ENCODE data around the gene NTN1. TPM values are rescaled to one million over a fixed set of nuclear protein-coding genes. Genes with fewer than 3 reads are reported as not detected.

NTN1 gene
- total RNA-seq, 1 experiment from 2014 or later = 1.2 TPM

DNA sequence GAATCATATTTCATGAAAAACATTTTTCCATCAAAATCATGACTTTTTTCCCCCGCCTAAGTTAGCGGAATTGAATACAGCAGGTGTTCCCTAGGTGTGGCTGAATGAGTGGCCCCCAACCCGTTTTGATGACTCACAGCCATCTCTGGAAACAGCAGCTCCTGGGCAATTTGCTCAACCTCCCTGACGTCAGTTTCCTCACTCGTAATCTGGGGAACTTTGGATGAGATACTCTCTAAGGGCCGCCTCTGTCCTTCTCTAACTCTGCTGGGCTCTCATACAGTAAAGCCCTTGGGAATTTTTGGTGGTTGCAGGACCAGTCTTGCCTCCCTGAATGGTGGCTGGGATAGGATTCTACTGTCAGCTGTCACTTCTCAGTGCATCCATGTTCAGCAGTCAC lies 11.6 kb upstream of the NTN1 start:
- H3K4me2 ChIP-seq (ENCODE audit: insufficient read depth, insufficient read length, low read length) = no peak overlapping the region

More for the DNA sequence above, 11.6 kb upstream of the NTN1 start:
- H3T11ph ChIP-seq (ENCODE audit: low read length) = no peak overlapping the region
- H2BK5ac ChIP-seq (ENCODE audit: insufficient read length, low read length) = no peak overlapping the region
- no peak overlapping the region for H3K56ac ChIP-seq (ENCODE audit: insufficient read length, low read depth, low read length)
- no peaks in the 10 kb centered on the region for H3K9me3 ChIP-seq (ENCODE audit: control insufficient read depth, low read depth, low read length)
- H2BK15ac ChIP-seq (ENCODE audit: low read depth, low read length) = no peak overlapping the region
- no peaks in the 10 kb centered on the region for H3K79me2 ChIP-seq (ENCODE audit: insufficient read depth, low read length)
- H3K27ac ChIP-seq (ENCODE audit: insufficient read length, low read depth, low read length) = no peak overlapping the region
- no peak overlapping the region for H2BK120ac ChIP-seq (ENCODE audit: low read depth, low read length, poor library complexity, severe bottlenecking)
- Mint-ChIP-seq H3K27me3 (ENCODE audit: low read depth) (peaks cover 99% of the 10 kb centered on the region), H3K4me1 (peaks cover 17 to 24% of the 10 kb centered on the region in 2 experiments), H3K4me3 (no peak overlapping the region), H3K36me3 (ENCODE audit: insufficient read depth in 1 of 3, low read depth in 3 of 3) (peaks cover 0 to 4% (median 0%) of the 10 kb centered on the region in 3 experiments; a peak in 2 of 7 replicates), H3K27ac (no peak overlapping the region), H3K9me3 (peaks cover 4 to 11% of the 10 kb centered on the region in 2 experiments; a peak in 4 of 5 replicates)
- no peak for TF ChIP-seq CTCF (conservative IDR thresholded peaks at IDR 0.05)
- no peak overlapping the region for H3K14ac ChIP-seq (ENCODE audit: insufficient read depth, low read length)
- H3K4me1 ChIP-seq (ENCODE audit: insufficient read depth, low read length) = peaks cover 3% of the 10 kb centered on the region; the same call in 1 of the 2 replicates
- no peak overlapping the region for H2AFZ ChIP-seq (ENCODE audit: low read length)
- WGBS (ENCODE audit: extremely low coverage, insufficient read length, low lambda C conversion rate) = no CpG with 5 or more reads among the region's 6 CpGs
- no peak overlapping the region for H2BK20ac ChIP-seq (ENCODE audit: low read depth, low read length, poor library complexity, severe bottlenecking)
- no peak overlapping the region for H3K4ac ChIP-seq (ENCODE audit: low read depth, low read length)
- no peaks in the 10 kb centered on the region for H3K23me2 ChIP-seq (ENCODE audit: insufficient read length, low read depth, low read length, poor library complexity, severe bottlenecking)
- no peak overlapping the region for H4K8ac ChIP-seq (replicated peaks; ENCODE audit: insufficient read length, low read depth, low read length)
- no peak overlapping the region for H2BK12ac ChIP-seq (ENCODE audit: insufficient read length, low read depth, low read length)
- H4K91ac ChIP-seq (ENCODE audit: insufficient read length, low read depth, low read length) = no peak overlapping the region
- no peaks in the 10 kb centered on the region for H4K20me1 ChIP-seq (ENCODE audit: control insufficient read depth, insufficient read depth, insufficient read length)
- no peak overlapping the region for H4K5ac ChIP-seq (ENCODE audit: insufficient read length, low read depth, low read length)
- H3K23ac ChIP-seq (ENCODE audit: insufficient read length, low read depth, low read length) = no peak overlapping the region
- DNase-seq = no peak
- H3K79me1 ChIP-seq (ENCODE audit: insufficient read depth, low read depth, low read length, poor library complexity, severe bottlenecking) = no peaks in the 10 kb centered on the region
- H3K9ac ChIP-seq (ENCODE audit: extremely low read depth, insufficient read length, low read length) = no peak overlapping the region
- H3K18ac ChIP-seq (ENCODE audit: insufficient read length, low read depth, low read length) = no peak overlapping the region
- no peak overlapping the region for H2AK5ac ChIP-seq (ENCODE audit: insufficient read length, low read length)
- peaks cover 23% of the 10 kb centered on the region for H3K27me3 ChIP-seq (ENCODE audit: insufficient read depth, low read length)
